DND-41 (cell line): Measurements from ENCODE around the gene TREML1.

Source experiments
- CTCF ChIP-seq: IDR thresholded peaks from 2 replicates; pipeline ENCODE4 v1.5.1; 2012; ENCODE audit warnings: borderline replicate concordance, low read length, moderate library complexity, mild to moderate bottlenecking; ENCODE audit not compliant: poor library complexity, severe bottlenecking; ENCODE audit errors: extremely low read depth
- EZH2 ChIP-seq: IDR thresholded peaks from 3 replicates; pipeline ENCODE4 v1.6.1; 2012; ENCODE audit warnings: borderline replicate concordance, low read depth, mild to moderate bottlenecking, moderate library complexity, low read length, inconsistent platforms; ENCODE audit not compliant: severe bottlenecking

GRCh38 chr6:41193171-41193734, 39.1 kb upstream of the TREML1 start:
- no peak for TF ChIP-seq CTCF
- no peak for TF ChIP-seq EZH2
